Naive B cell (primary cell): ENCODE data around the gene CABP5. TPM values are rescaled to one million over a fixed set of nuclear protein-coding genes. Genes with fewer than 3 reads are reported as not detected.

Experiments used
- ATAC-seq, 2 donors: fragments of 150-1000 bp; cut with Tn5 transposase; 2 replicates each; pipeline ENCODE4 v1.10.0; 2021; ENCODE audit warnings: low read depth in 2 of 2, mild to moderate bottlenecking in 2 of 2, moderate library complexity in 2 of 2
- DNase-seq: peaks from one replicate; pipeline ENCODE4 v3.0.0; 2022
- H3K27ac Mint-ChIP-seq, 6 donors: one replicate each; pipeline ENCODE4 v1.8.0; 2020 to 2022; ENCODE audit warnings: mild to moderate bottlenecking in 6 of 6, mixed read lengths in 6 of 6, moderate library complexity in 5 of 6, inconsistent platforms in 2 of 6
- H3K27me3 Mint-ChIP-seq, 3 donors: one replicate each; pipeline ENCODE4 v1.8.0; 2021 to 2022; ENCODE audit warnings: mixed read lengths in 3 of 3, mild to moderate bottlenecking in 1 of 3
- H3K36me3 Mint-ChIP-seq, 2 donors: one replicate each; pipeline ENCODE4 v1.8.0; 2020 to 2022; ENCODE audit warnings: mixed read lengths in 2 of 2, inconsistent platforms in 1 of 2, mild to moderate bottlenecking in 1 of 2
- H3K4me1 Mint-ChIP-seq, 3 donors: one replicate each; pipeline ENCODE4 v1.8.0; 2020 to 2022; ENCODE audit warnings: mixed read lengths in 3 of 3, inconsistent platforms in 1 of 3, mild to moderate bottlenecking in 1 of 3, moderate library complexity in 1 of 3
- H3K4me3 Mint-ChIP-seq, 8 donors: one replicate each; pipeline ENCODE4 v1.8.0; 2020 to 2022; ENCODE audit warnings: mild to moderate bottlenecking in 8 of 8, mixed read lengths in 8 of 8, moderate library complexity in 8 of 8, inconsistent platforms in 2 of 8
- H3K9me3 Mint-ChIP-seq, 7 donors: one replicate each; pipeline ENCODE4 v1.8.0; 2020 to 2022; ENCODE audit warnings: mixed read lengths in 7 of 7, mild to moderate bottlenecking in 5 of 7, inconsistent platforms in 2 of 7, moderate library complexity in 1 of 7
- polyA plus RNA-seq, 6 donors: library from polyadenylated mRNA; unstranded; fragments of 300-500 nt; fragmentation: Illumina TruSeq; gene quantifications; one replicate each; pipeline ENCODE4 v1.2.3, GENCODE V29; 2021; ENCODE audit warnings: low read depth in 6 of 6

CABP5 gene
- polyA plus RNA-seq, 6 donors from 2014 or later, result 0.43 to 0.56 (median 0.50) TPM; not detected in 3

DNA sequence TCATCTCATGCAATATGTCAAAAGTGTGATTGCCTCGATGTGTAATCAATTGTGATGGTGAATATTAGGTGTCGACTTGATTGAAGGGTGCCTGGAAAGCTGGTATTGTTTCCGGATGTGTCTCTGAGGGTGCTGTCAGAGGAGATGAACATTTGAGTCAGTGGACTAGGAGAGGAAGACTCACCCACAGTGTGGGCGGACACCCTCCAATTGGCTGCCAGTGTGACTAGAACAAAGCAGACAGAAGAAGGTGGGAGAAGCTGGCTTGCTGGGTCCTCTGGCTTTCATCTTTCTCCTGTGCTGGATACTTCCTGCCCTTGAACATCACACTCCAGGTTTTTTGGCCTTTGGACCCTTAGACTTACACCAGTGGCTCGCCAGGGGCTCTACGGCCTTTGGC is 15.5 kb upstream of the CABP5 start:
- H3K9me3 Mint-ChIP-seq, result peaks cover 0 to 4% (median 0%) of the 10 kb centered on the region in 7 donors
- DNase-seq, result no peak
- H3K4me3 Mint-ChIP-seq, result no peak overlapping the region
- ATAC-seq, result no peak
- peaks cover 0 to 16% (median 10%) of the 10 kb centered on the region in 3 donors for H3K27me3 Mint-ChIP-seq
- H3K27ac Mint-ChIP-seq, result no peak overlapping the region
- no peaks in the 10 kb centered on the region for H3K4me1 Mint-ChIP-seq
- H3K36me3 Mint-ChIP-seq, result peaks cover 8 to 10% of the 10 kb centered on the region in 2 donors

DNA sequence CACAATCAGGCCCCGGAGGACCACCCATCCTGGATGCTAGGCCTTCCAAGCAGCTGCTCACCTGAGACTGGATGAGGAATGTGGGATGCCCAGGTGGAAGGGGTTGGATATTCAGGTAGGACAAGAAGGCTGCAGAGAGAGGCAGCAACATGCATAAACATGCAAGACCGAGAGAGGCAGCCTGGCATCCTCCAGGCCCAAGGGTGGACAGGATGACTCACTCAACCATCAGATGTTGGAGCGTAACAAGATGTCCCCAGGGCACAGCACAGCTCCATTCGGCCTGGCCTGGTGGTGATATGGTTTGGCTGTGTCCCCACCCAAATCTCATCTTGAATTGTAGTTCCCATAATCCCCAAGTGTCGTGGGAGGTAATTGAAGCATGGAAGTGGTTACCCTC is 10.0 kb upstream of the CABP5 start:
- no peak for ATAC-seq
- Mint-ChIP-seq H3K36me3 (peaks cover 24 to 30% of the 10 kb centered on the region in 2 donors), H3K4me3 (no peak overlapping the region), H3K4me1 (no peaks in the 10 kb centered on the region), H3K27me3 (peaks cover 0 to 15% (median 0%) of the 10 kb centered on the region in 3 donors), H3K27ac (no peak overlapping the region), H3K9me3 (peaks cover 0 to 14% (median 0%) of the 10 kb centered on the region in 7 donors)
- DNase-seq, result no peak

DNA sequence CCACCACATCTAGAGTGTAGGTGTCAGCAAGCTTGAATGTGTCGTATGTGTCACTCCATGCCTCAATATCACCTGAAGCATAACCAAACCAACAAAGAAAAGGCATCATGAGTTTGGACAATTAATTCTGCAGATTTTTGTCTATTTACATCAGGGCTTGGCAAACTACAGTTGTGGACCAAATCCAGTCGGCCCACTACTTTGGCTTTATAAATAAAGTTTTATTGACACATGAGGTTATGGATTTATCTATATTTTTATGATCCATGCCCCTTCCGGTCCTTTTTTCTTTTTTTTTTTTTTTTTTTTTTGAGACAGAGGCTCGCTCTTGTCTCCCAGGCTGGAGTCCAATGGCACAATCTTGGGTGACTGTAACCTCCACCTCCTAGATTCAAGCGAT is 9.2 kb upstream of the CABP5 start:
- H3K27ac Mint-ChIP-seq, result no peak overlapping the region
- ATAC-seq, result no peak
- peaks cover 30 to 33% of the 10 kb centered on the region in 2 donors for H3K36me3 Mint-ChIP-seq
- no peaks in the 10 kb centered on the region for H3K4me1 Mint-ChIP-seq
- DNase-seq, result no peak
- peaks cover 0 to 18% (median 0%) of the 10 kb centered on the region in 3 donors for H3K27me3 Mint-ChIP-seq
- H3K9me3 Mint-ChIP-seq, result peaks cover 0 to 15% (median 0%) of the 10 kb centered on the region in 7 donors
- no peak overlapping the region for H3K4me3 Mint-ChIP-seq

DNA sequence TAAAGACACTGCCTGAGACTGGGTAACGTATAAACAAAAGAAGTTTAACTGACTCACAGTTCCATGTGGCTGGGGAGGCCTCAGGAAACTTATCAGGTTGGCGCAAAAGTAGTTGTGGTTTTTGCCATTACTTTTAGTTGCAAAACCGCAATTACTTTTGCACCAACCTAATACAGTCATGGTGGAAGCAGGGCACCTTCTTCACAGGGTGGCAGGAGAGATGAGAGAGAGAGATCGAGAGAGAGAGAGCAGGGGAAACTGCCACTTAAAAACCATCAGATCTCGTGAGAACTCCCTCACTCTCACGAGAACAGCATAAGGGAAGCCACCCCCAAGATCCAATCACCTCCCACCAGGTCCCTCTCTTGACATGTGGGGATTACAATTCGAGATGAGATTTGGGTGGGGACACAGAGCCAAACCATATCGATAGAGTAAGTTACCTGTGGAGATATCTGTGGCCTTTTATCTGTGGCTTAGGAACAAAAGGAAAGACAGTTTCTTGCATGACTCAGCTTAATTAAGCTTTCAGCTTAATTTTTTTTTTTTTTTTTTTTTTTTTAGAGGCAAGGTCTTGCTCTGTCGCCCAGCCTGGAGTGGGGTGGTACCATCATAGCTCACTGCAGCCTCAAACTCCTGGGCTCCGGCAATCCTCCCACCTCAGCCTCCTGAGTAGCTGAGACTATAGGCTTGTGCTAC is 7.6 kb upstream of the CABP5 start:
- no peak for DNase-seq
- Mint-ChIP-seq H3K27ac (peak overlapping the region in 1 of 6 donors; percentile 32), H3K36me3 (peaks cover 33 to 39% of the 10 kb centered on the region in 2 donors), H3K4me3 (peak overlapping the region in 1 of 8 donors; percentile 1), H3K27me3 (peaks cover 0 to 18% (median 0%) of the 10 kb centered on the region in 3 donors), H3K9me3 (peaks cover 0 to 15% (median 0%) of the 10 kb centered on the region in 7 donors), H3K4me1 (no peaks in the 10 kb centered on the region)
- no peak for ATAC-seq

DNA sequence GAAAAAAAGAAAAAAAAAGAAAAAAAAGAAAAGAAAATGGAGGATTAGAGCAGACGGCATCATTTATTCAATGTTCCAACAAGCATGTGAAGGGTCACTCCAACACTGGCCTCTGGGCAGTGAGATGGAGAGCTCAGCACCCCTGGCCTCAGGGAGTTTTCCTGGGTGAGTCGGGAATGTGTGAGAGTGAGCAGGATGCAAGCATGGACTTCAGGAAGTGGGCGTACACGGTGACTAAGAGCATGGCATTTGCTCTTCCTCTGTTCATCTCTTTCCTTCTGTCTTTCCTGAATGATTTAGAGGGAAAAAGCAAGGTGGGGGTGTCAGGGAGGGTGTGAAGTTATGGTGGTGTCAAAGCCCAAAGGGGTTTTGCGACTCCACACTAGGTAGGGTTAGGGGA is 682 bp upstream of the CABP5 start:
- ATAC-seq (no peak), DNase-seq (no peak)
- no peak overlapping the region for H3K27ac Mint-ChIP-seq
- peaks cover 10 to 20% of the 10 kb centered on the region in 2 donors for H3K36me3 Mint-ChIP-seq
- H3K9me3 Mint-ChIP-seq, result peaks cover 0 to 6% (median 3%) of the 10 kb centered on the region in 7 donors
- peaks cover 28 to 30% (median 28%) of the 10 kb centered on the region in 3 donors for H3K27me3 Mint-ChIP-seq
- no peak overlapping the region for H3K4me3 Mint-ChIP-seq
- no peaks in the 10 kb centered on the region for H3K4me1 Mint-ChIP-seq

DNA sequence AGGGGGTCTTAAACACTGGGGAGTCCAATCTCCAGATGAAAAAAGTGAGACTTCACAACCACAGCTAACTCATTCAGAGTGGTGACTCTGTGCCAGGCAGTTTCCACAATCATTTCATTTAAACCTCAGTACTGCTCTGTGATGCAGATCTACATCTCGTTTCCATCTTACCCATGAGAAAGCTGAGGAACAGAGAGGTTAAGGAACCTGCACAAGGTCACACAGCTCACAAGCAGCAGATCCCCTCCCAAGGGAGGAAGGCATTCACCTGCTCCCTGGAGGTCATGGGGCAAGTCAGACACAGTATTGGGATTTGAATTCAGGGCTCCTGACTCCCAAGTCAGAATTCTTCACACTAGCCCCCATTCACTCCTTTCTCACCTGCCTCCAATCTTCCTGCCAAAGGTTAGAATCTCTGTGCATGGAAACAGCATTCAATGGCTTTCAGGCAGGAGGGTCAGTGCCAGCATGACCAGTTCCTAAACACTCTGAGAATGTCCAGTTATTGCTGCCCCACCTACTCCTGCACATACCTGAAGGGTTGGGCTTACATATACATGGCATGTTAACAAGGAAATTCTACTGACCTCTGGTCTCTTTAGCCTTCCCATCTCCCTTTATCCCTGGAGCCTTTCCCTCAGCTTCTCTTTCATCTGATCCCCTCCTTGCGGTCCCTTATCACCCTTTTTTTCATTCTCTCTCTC is 1.9 kb downstream of the CABP5 start:
- ATAC-seq (no peak), DNase-seq (no peak)
- Mint-ChIP-seq H3K27ac (no peak overlapping the region), H3K36me3 (peaks cover 0 to 7% of the 10 kb centered on the region in 2 donors), H3K27me3 (peaks cover 19 to 39% (median 38%) of the 10 kb centered on the region in 3 donors), H3K4me1 (no peaks in the 10 kb centered on the region), H3K9me3 (peaks cover 3 to 11% (median 7%) of the 10 kb centered on the region in 7 donors), H3K4me3 (no peak overlapping the region)

DNA sequence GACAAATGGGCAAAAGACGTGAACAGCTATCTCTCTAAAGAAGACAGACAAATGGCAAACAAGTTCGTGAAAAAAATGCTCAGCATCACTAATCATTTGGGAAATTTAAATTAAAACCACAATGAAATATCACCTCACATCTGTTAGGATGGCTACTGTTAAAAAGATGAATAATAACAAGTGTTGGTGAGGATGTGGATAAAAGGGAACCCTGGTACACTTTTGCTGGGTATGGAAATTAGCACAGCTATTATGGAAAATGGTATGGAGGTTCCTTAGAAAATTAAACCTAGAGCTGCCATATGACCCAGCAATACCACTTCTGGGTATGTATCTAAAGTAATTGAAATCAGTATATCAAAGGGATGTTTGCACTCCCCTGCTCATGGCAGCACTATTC is 7.1 kb downstream of the CABP5 start:
- H3K4me1 Mint-ChIP-seq, result no peaks in the 10 kb centered on the region
- peaks cover 5 to 26% (median 21%) of the 10 kb centered on the region in 7 donors for H3K9me3 Mint-ChIP-seq
- ATAC-seq, result no peak
- H3K27ac Mint-ChIP-seq, result no peak overlapping the region
- H3K27me3 Mint-ChIP-seq, result peaks cover 15 to 45% (median 44%) of the 10 kb centered on the region in 3 donors
- DNase-seq, result no peak
- peaks cover 0 to 7% of the 10 kb centered on the region in 2 donors for H3K36me3 Mint-ChIP-seq
- H3K4me3 Mint-ChIP-seq, result no peak overlapping the region

DNA sequence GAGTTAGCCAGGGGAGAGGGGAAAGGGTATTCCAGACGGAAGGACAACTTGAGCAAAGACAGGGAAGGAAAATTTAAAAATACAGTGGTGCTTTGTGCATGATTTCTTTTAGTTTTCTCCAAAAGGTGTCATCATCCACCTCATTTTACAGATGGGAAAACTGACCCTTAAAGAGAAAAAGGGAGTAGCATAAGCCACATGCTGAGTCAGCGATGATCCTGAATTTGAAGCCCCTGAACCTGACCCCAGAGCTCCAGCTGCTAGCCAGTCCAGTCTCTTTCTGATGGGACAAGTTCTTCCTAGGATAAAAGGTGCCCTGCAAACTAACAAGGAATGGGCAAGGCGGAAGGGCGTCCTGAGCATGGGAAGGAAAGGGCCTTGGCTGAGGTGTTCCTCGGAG is 10.3 kb downstream of the CABP5 start:
- ATAC-seq (no peak), DNase-seq (no peak)
- H3K9me3 Mint-ChIP-seq, result peaks cover 5 to 22% (median 14%) of the 10 kb centered on the region in 7 donors
- no peaks in the 10 kb centered on the region for H3K36me3 Mint-ChIP-seq
- H3K27ac Mint-ChIP-seq, result no peak overlapping the region
- H3K4me1 Mint-ChIP-seq, result no peaks in the 10 kb centered on the region
- H3K27me3 Mint-ChIP-seq, result peaks cover 14 to 32% (median 22%) of the 10 kb centered on the region in 3 donors
- no peak overlapping the region for H3K4me3 Mint-ChIP-seq

DNA sequence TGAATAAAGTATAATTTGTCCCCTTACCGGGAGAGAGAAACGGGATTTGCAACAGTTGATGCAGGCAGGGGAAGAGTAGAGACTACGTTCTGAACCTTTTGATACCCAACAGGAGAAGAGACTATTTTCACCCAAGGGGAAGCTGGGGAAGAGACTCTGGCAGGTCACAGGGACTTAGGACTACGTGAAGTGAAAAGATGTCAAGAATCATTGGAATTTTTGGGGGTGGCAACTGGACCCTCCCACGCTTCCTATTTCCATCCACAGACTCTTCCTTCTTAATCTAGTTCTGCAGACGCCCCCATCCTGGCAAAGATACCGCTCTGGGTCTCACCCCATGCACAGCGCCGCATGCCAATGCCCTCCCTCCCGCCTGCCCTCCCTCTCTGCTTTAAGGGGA is 13.8 kb downstream of the CABP5 start:
- DNase-seq, result no peak

DNA sequence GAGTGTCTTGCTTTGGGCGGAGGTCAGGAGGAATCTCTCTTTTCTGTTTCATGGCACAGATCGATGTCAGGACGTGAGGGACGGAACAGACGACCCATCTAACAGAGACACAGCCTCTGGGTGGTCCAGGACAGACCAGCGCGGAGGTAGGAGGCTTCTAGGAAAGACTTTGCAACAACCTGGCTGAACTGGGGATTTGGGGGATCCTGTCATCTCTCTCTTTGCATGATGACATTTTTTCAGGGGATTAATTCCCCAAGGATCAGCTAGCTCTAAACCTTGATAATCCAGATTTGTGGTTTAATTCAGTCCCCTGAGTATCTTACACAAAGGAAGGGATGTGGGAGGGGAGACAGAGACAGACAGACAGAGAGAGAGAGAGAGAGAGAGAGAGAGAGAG is 14.4 kb downstream of the CABP5 start:
- ATAC-seq (no peak), DNase-seq (no peak)
- no peaks in the 10 kb centered on the region for H3K36me3 Mint-ChIP-seq
- H3K27ac Mint-ChIP-seq, result no peak overlapping the region
- no peaks in the 10 kb centered on the region for H3K4me1 Mint-ChIP-seq
- H3K9me3 Mint-ChIP-seq, result peaks cover 0 to 8% (median 0%) of the 10 kb centered on the region in 7 donors
- peaks cover 20 to 68% (median 48%) of the 10 kb centered on the region in 3 donors for H3K27me3 Mint-ChIP-seq
- no peak overlapping the region for H3K4me3 Mint-ChIP-seq

More for the DNA sequence above, 13.8 kb downstream of the CABP5 start:
- H3K36me3 Mint-ChIP-seq, result no peaks in the 10 kb centered on the region
- peaks cover 0 to 8% (median 0%) of the 10 kb centered on the region in 7 donors for H3K9me3 Mint-ChIP-seq
- H3K27me3 Mint-ChIP-seq, result peaks cover 14 to 61% (median 41%) of the 10 kb centered on the region in 3 donors
- H3K27ac Mint-ChIP-seq, result no peak overlapping the region
- no peak for ATAC-seq
- no peaks in the 10 kb centered on the region for H3K4me1 Mint-ChIP-seq
- H3K4me3 Mint-ChIP-seq, result no peak overlapping the region

DNA sequence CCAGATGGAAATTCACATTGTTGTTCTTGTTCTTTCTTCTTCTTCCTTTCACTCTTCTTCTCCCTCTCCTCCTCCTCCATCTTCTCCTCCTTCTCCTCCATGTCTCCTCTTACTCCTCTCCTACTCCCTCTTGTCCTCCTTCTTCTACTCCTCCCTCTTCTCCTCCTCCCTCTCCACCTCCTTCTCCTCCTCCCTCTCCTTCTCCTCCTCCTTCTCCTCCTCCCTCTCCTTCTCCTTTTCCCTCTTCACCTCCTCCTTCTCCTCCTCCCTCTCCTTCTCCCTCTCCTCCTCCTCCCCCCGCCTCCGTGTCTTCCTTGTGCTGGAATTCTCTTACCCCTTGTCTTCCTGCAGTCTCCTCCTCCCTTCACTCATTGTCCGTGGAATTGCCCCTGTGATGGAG is 18.4 kb downstream of the CABP5 start:
- Mint-ChIP-seq H3K27me3 (peaks cover 32 to 68% (median 42%) of the 10 kb centered on the region in 3 donors), H3K9me3 (peaks cover 0 to 8% (median 0%) of the 10 kb centered on the region in 7 donors), H3K36me3 (peaks cover 0 to 8% of the 10 kb centered on the region in 2 donors)

DNA sequence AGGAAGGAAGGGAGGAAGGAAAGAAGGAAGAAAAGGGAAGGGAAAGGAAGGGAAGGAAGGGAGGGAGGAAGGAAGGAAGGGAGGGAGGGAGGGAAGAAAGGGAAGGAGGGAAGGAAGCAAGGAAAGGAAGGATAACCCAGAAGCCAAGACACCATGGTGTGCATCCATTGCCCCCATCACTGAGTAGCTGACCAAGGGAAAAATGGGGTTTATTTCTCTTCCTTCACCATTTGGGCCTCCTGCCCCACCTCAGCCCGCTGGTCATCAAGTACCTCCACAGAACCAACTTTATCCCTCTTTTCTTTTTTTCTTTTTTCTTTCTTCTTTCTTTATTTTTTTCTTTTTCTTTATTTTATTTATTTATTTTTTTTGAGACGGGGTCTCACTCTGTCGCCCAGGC is 20.4 kb downstream of the CABP5 start:
- peaks cover 0 to 8% (median 0%) of the 10 kb centered on the region in 7 donors for H3K9me3 Mint-ChIP-seq
- DNase-seq (no peak), ATAC-seq (no peak)
- H3K36me3 Mint-ChIP-seq, result peaks cover 0 to 8% of the 10 kb centered on the region in 2 donors
- H3K4me3 Mint-ChIP-seq, result no peak overlapping the region
- H3K4me1 Mint-ChIP-seq, result no peaks in the 10 kb centered on the region
- H3K27me3 Mint-ChIP-seq, result peaks cover 34 to 57% (median 49%) of the 10 kb centered on the region in 3 donors
- no peak overlapping the region for H3K27ac Mint-ChIP-seq

More for the DNA sequence above, 18.4 kb downstream of the CABP5 start:
- H3K4me1 Mint-ChIP-seq, result no peaks in the 10 kb centered on the region
- no peak for ATAC-seq
- no peak overlapping the region for H3K27ac Mint-ChIP-seq
- no peak overlapping the region for H3K4me3 Mint-ChIP-seq
- no peak for DNase-seq

DNA sequence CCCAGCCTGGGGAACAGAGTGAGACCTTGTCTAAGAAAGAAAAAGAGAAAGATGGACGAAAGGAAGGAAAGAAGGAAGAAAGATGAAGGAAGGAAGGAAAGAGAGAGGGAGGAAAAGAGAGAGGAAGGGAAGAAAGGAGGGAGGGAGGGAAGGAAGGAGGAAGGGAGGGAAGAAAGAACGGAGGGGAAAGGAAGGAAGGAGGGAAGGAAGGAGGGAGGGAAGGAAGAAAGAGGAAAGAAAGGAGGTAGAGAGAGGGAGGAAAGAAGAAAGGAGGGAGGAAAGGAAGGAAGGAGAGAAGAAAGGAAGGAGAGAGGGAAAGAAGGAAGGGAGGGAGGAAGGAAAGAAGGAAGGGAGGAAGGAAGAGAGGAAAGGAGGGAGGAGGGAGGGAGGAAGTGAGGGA is 20.9 kb downstream of the CABP5 start:
- Mint-ChIP-seq H3K27me3 (peaks cover 40 to 53% (median 50%) of the 10 kb centered on the region in 3 donors), H3K36me3 (peaks cover 0 to 8% of the 10 kb centered on the region in 2 donors), H3K27ac (no peak overlapping the region), H3K4me3 (no peak overlapping the region), H3K4me1 (no peaks in the 10 kb centered on the region), H3K9me3 (peaks cover 0 to 8% (median 0%) of the 10 kb centered on the region in 7 donors)
- DNase-seq (no peak), ATAC-seq (no peak)
